ENCODE results near the gene UNC5B. TPM values are rescaled to one million over a fixed set of nuclear protein-coding genes. Genes with fewer than 3 reads are reported as not detected.
A peak's percentile ranks its signal among the peaks of the same experiment; 100 is the strongest.

The UNC5B gene
- total and polyA plus RNA-seq, 8 donors = 14.4 to 31.2 (median 21.4) TPM

DNA sequence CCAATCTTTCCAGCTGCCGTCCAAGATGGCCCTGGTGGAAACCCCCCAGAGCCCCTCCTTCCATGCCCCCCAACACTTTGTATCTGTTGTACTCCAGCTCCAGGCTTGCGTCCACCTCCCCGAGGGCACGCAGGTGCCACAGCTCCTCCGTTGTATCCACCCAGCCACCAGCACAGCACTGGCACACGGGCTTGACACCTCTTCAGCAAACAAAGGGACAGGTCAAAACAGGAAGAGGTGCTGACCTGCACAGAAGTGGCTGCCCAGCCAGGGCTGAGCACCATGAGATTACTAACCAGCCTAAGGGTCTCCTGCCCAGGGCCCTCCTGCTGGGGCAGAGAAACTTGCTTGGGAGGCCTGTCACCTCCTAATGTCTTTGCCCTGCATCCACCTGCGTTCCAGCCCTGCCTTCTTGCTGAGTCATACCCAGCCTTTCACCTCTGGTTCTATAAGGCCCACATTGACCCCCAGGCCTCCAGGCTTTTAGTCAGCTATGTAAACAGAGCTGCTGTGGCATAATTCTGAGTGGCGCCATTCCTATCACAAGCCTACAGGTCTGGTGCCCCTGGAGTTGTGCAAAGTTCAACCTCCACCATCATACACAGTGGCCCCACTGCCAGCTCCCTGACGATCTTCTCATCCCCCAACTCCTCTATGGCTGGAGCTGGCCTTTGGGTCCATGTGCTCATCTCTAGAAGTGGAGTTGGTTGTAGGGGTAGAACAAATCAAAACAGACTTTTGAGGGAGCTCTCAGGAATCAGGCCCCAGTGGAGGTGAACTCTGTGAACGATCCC is 127.6 kb downstream of the UNC5B start:
- peaks cover 12 to 21% of the 10 kb centered on the region in 2 donors for H3K4me1 ChIP-seq
- ATAC-seq (no peak), DNase-seq (no peak)
- TF ChIP-seq, protein P1, sequence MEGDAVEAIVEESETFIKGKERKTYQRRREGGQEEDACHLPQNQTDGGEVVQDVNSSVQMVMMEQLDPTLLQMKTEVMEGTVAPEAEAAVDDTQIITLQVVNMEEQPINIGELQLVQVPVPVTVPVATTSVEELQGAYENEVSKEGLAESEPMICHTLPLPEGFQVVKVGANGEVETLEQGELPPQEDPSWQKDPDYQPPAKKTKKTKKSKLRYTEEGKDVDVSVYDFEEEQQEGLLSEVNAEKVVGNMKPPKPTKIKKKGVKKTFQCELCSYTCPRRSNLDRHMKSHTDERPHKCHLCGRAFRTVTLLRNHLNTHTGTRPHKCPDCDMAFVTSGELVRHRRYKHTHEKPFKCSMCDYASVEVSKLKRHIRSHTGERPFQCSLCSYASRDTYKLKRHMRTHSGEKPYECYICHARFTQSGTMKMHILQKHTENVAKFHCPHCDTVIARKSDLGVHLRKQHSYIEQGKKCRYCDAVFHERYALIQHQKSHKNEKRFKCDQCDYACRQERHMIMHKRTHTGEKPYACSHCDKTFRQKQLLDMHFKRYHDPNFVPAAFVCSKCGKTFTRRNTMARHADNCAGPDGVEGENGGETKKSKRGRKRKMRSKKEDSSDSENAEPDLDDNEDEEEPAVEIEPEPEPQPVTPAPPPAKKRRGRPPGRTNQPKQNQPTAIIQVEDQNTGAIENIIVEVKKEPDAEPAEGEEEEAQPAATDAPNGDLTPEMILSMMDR (IDR thresholded peaks at IDR 0.05) = no peak
- peaks cover 0 to 14% of the 10 kb centered on the region in 2 donors for H3K36me3 ChIP-seq
- H3K9me3 ChIP-seq = no peaks in the 10 kb centered on the region
- H3K27me3 ChIP-seq = no peaks in the 10 kb centered on the region
- H3K27ac ChIP-seq = no peak overlapping the region
- intact Hi-C loops (cut with DNase I) = no loop called here
- no peak overlapping the region for H3K4me3 ChIP-seq

DNA sequence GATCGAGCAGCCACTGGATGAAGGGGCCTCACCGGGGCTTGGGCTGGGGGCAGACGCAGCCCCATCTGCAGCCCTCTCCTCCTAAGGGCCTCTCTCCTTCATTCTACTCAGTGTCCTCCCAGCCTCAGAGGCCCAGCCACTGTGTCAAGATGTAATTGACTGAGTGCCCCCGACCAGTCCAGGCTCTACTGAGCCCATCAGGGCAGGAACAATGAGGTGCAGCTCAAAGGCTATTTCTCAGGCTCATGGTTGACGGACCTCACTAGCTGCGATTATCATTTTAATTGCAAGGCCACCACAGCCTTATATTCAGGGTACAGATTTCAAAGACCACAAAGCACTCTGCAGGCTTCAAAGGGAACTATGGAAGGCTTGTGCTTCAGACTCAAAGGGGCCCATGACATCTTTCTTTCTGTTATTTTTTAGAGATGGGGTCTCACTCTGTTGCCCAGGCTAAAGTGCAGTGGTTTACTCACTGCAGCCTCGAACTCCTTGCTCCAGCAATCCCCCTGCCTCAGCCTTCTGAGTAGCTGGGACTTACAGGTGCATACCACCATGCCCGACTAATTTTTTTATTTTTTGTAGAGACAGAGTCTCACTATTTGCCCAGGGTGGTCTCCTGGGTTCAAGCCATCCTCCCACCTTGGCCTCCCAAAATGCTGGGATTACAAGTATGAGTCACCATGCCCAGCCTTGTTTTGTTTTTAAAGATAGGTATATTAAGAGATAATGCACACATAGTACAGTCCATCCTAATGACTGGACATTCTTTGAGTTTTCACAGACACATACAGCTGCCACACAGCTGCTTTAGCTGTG is 130.4 kb downstream of the UNC5B start:
- ATAC-seq = no peak
- intact Hi-C loops (cut with DNase I) = no loop called here
- no peak overlapping the region for H3K27ac ChIP-seq
- no peak for DNase-seq
- TF ChIP-seq, protein P1 (IDR thresholded peaks at IDR 0.05) = no peak
- peaks cover 0 to 11% of the 10 kb centered on the region in 2 donors for H3K36me3 ChIP-seq
- H3K9me3 ChIP-seq = no peaks in the 10 kb centered on the region
- peaks cover 12 to 21% of the 10 kb centered on the region in 2 donors for H3K4me1 ChIP-seq
- H3K4me3 ChIP-seq = no peak overlapping the region
- no peaks in the 10 kb centered on the region for H3K27me3 ChIP-seq

DNA sequence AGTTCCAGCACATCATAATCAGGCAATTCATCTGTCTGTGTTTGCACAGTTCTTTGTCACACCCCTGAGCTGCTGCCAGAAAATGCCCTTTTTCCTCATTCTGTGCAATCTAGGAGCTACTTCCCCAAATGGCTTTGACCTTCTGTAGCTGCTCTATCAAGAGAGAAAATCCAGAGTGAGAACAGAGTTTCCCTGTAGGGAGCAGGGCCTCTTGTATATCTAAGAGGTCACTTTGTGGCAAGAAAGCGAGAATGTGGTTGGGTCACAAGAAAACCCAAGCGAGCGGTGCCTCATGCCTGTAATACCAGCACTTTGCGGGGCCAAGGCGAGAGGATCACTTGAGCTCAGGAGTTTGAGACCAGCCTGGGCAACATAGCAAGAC is 131.0 kb downstream of the UNC5B start:
- ATAC-seq = peak; percentile 61
- intact Hi-C loops (cut with DNase I) = no loop called here
- peak in 2 of 4 donors; percentile 53 to 59 for DNase-seq
- no peak overlapping the region for H3K4me3 ChIP-seq
- H3K9me3 ChIP-seq = no peaks in the 10 kb centered on the region
- no peaks in the 10 kb centered on the region for H3K27me3 ChIP-seq
- no peak overlapping the region for H3K27ac ChIP-seq
- H3K4me1 ChIP-seq = peaks cover 12 to 21% of the 10 kb centered on the region in 2 donors
- H3K36me3 ChIP-seq = peaks cover 0 to 10% of the 10 kb centered on the region in 2 donors
- TF ChIP-seq, protein P1 (IDR thresholded peaks at IDR 0.05) = no peak

DNA sequence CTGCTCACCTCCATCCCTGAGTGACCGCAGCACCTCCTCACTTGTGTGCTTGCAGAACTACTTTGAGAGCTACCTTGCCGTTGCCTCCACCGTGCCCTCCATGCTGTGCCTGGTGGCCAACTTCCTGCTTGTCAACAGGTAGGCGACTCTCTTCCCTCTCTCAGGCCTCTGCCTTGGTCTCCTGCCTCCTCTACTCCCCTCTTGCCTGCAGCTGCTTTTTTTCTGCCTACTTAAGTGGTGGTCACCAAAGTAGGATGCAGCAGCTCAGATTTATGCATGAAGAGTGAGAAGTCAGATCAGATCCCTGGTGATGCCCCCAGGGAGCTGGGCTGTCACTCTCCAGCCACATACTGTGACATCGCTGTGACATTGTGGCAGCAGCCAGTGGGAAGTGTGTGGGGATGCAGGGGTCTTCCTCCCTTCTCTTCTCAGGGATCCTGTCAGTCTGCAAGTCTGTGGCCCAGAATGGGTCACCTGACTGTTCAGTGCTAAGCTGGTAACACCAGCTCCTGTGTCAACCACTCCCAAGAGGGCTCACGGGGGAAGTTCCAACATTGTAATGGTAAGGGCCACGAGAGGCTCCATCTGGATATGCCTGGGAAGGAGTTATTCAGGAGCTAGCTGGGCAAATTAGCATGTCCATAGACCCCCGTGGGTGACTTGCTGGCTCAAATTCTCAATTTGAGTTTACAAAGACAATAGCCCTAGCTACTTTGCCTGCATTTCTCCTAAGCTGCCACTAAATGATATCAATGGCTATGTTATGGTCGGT is 132.0 kb downstream of the UNC5B start:
- Histone ChIP-seq H3K4me1 (peaks cover 12 to 21% of the 10 kb centered on the region in 2 donors), H3K36me3 (peaks cover 0 to 4% of the 10 kb centered on the region in 2 donors), H3K9me3 (no peaks in the 10 kb centered on the region), H3K27me3 (no peaks in the 10 kb centered on the region), H3K27ac (no peak overlapping the region), H3K4me3 (no peak overlapping the region)
- TF ChIP-seq, protein P1 (IDR thresholded peaks at IDR 0.05) = no peak
- ATAC-seq = no peak
- intact Hi-C loops (cut with DNase I) = no loop called here
- DNase-seq = no peak
